Endometrial microvascular endothelial cells (primary cell): Measurements from ENCODE around the gene APRT. TPM values are rescaled to one million over a fixed set of nuclear protein-coding genes. Genes with fewer than 3 reads are reported as not detected.
"Not testable (repeated sequence)": the region's sequence is repeated elsewhere in the genome, so short reads cannot be mapped to it uniquely, and the experiment has no call there.

ENCODE experiments used
- in situ Hi-C: cut with HindIII; loops from 2 replicates; pipeline ENCODE4 v1.10.0; 2017; ENCODE audit warnings: low sequenced_read_pairs, low pct_unique_long_range_greater_than_20kb; ENCODE audit errors: inconsistent ontology term
- total RNA-seq: library from RNA; depleted of rRNA; stranded (reverse); fragments of >200 nt; gene quantifications from one replicate; pipeline ENCODE4 v1.2.3, GENCODE V29; 2015; ENCODE audit errors: inconsistent ontology term

The APRT gene
- total RNA-seq, 1 donor from 2014 or later = 253 TPM

DNA sequence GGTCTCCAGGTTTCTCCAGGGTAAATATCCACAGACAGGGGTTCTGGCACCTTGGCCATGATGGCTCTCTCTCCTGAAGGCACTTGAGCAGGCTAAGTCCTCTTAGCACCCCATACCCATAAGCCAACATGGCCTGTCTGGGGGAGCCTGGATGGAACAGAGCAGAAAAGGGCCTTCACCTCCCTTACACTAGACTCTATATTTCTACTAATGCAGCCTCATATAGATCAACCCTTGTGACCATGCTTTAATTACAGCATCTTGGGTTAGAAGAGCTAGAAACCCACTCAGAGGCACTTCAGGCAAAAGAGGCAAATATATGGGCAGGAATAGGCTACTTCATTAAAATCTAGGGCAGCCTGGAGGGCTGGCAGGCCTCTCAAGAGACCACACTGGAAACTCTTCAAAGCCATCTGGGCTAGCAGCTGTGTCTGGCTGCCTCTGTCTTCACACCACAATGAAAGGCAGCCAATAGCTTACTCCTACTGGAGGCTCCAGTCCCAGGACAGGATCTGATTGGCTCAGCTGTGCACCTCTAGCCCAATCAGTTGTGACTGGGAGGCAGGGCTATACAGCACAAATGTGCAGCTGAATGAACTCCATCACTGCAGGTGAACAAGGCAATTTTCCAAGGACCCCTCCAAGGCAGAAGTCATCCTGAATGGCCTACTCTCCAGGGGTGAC lies 12.8 kb downstream of the APRT start:
- in situ Hi-C loops = no loop called here

- in situ Hi-C loops = no loop called here
These were observed 13.7 kb downstream of the APRT start for GRCh38 chr16:88798073-88798472.

- in situ Hi-C loops = no loop called here
These were observed 15.4 kb downstream of the APRT start for GRCh38 chr16:88796278-88796677.

- in situ Hi-C loops = no loop called here
These were observed 18.3 kb downstream of the APRT start for GRCh38 chr16:88793251-88793954.

DNA sequence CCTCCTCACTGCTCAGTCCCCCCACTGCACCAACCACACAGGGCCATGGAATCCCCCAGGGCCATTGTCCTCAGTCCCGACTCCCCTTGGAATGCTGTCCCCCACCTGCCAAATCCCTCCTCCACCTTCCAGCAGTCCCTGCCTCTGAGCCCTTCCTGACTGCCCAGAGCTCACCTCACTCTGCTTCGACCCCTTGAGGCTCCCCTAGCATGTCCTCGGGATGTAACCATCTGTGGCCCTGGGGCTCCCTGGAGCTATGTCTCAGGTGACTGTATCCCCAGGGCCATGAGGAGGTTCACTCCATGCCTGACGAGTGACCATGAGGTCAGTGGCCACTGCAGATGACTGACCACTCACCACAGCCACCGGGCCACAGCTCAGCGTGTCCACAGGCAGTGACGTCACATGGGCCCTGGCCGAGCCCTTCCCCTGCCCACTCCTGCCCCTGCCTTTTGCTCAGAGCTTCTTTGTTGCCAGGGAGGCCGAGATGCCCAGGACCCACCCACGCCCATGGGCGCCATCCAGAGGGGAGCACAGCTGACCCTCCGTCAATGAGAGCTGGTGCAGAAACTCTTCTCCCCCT lies 19.0 kb downstream of the APRT start:
- in situ Hi-C loops = no loop called here

DNA sequence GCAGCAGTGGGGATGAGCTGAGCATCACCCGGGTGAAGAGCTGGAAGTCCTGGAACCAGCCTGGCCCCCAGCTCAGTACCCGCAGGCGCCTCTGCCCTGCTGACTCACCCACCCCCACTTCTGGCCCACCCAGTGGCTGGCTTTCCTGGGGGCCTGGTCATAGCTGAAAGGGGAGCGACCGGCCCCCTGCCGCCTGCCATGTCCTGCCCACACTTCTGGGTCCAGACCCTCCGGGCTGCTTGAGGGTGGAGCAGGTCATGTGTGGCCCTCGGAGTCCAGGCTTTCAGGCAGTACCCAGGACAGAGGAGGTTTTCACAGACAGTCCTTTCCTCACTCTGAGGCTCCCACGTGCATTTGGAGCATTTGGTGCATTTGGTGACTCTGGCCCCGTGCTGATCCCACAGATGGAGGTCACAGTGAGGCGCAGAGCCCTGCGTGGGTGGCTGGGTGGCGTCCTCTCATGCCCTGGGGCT lies 19.6 kb downstream of the APRT start:
- in situ Hi-C loops = no loop called here

DNA sequence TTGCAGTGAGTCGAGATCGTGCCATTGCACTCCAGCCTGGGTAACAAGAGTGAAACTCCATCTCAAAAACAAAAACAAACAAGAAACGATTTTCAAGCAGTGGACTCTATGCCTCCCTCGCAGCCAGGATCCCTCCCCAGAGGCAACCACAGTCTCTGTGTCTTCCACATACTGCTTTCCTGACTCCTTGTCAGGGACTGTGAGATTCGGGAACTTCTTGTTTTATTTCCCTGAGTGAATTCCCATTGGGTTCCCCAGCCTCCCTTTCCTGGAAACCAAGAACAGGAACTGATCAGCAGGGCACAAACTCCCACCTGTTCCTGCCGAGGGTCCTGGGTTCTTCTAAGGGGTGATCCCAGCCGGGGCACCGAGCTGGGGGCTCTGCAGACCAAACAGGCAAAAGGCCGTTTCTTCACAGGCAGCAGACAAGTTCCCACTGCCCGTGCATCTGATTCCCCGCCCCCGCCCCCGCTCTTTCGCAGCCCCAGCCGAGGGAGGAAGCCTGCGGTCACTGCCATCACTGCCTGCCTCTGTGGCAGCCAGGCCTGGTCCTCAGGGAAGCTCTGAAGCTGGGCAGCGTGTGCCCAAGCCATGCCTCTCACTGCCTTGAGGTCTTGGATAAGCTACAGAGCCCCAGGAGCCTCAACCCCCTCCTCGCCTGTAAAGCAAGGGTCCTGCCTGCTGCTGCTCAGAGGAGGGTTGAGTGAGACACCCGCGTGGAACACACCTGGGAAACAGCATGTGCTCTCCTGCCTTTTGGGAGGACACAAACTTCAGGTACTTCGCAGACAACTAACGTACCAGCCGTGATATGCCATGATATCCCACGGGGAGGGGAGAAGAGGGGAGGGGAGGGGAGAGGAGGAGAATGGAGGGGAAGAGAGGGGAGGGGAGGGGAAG lies 21.2 kb downstream of the APRT start:
- in situ Hi-C loops = no loop called here

DNA sequence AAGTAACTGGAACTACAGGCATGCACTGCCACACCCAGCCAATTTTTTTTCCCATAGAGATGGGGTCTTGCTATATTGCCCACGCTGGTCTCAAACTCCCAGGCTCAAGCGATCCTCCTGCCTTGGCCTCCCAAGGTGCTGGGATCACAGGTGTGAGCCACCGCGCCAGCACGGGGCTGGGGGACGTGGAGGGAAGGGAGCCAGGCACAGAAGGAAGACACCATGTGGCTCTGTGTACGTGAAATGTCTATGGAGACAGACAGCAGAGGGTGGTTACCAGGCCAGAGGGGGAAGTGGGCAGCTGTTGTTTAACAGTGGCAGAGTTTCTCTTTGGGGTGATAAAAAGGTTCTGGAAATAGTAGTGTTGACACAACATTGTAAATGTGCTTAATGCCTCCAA lies 22.1 kb downstream of the APRT start:
- in situ Hi-C loops = no loop called here

DNA sequence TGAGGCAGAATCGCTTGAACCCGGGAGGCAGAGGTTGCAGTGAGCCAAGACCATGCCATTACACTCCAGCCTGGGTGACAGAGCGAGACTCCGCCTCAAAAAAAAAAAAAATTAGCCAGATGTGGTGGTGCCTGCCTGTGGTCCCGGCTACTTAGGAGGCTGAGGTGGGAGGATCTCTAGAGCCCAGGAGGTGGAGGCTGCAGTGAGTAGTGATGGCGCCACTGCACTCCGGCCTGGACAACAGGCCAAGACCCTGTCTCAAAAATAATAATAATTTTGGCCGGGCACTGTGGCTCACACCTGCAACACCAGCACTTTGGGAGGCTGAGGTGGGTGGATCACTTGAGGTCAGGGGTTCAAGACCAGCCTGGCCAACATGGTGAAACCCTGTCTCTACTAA lies 23.0 kb downstream of the APRT start:
- in situ Hi-C loops = not testable (repeated sequence)

DNA sequence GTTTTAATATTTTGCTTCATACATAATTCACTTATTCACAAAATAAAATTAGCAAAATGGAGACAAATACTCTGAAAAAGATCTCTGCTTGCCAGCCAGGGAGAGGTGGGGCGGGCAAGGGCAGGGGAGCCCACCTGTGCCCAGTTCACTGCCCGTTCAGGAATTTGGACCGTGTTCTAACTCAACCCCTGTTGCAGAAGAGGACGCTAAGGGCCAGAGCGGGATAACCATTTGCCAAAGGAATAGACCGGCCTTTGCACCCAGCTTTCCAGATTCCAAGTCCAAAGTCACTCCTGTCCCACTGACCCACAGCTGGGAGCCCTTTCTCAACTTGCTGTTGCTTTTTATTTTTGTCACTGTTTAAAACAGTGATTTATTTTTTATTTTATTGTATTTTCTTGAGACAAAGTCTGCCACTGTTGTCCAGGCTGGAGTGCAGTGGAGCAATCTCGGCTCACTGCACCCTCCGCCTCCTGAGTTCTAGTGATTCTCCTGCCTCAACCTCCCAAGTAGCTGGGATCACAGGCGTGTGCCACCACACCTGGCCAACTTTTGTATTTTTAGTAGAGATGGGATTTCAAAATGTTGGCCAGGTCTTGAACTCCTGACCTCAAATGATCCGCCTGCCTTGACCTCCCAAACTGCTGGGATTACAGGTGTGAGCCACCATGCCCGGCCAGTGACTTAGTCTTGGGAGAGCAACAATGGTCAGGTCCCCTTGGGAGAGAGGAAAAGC lies 24.0 kb downstream of the APRT start:
- in situ Hi-C loops = no loop called here

DNA sequence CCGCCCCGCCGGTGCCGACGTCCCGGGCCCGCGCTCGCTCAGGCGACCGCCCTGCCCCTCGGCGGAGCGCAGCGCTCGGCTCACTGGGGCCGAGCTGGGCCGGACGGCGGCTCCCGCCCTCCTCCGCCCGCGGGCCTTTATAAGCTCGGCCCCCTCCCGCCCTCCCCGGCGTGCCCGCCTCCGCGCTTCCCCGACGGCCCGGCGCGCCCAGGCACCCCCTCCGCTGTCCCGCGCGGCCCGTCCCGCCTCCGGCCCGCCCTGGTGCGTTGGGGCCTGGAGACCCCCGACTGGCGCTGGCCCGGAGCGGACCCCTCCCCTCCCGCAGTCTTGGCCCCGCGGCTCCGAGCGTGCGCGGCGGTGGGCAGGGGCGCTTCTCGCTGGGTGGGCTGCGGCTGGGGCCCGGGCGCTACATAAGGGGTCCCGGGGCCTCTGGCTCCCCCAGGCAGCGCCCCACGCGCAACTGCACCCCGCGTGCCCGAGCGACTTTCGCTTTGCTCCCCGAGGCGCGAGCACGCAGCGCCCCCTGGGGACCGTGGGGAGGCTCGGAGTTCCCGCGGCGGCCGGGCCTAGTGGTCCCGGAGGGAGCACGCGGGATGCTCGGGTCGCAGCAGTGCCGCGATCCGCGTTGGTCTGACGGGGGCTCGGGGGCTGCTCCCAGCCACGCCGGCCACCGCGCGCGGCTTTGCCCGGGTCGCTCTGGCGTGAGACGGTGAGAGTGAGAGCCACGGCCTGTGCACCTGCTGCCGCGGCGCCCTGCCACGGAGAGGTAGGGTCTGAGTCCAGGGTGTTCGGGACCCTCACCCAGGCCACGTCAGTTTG lies 26.4 kb downstream of the APRT start, which contains the start of gene PIEZO1:
Gene PIEZO1 (minus strand): TSS at position 115 of the 819 bp plus-strand sequence. CDS start 256 bp downstream, outside the sequence.
- in situ Hi-C loops = no loop called here

DNA sequence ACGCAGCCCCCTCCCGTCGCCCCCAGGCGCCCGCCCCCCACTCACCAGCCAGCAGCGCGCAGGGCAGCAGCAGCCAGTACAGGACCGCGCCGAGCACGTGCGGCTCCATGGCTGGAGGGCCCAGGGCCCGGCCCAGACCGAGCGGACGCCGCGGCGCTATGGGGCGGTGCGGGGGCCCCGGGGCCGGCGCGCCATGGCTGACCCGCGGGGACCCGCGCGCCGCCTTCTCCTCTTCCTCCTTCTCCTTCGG lies 26.9 kb downstream of the APRT start:
- in situ Hi-C loops = no loop called here

DNA sequence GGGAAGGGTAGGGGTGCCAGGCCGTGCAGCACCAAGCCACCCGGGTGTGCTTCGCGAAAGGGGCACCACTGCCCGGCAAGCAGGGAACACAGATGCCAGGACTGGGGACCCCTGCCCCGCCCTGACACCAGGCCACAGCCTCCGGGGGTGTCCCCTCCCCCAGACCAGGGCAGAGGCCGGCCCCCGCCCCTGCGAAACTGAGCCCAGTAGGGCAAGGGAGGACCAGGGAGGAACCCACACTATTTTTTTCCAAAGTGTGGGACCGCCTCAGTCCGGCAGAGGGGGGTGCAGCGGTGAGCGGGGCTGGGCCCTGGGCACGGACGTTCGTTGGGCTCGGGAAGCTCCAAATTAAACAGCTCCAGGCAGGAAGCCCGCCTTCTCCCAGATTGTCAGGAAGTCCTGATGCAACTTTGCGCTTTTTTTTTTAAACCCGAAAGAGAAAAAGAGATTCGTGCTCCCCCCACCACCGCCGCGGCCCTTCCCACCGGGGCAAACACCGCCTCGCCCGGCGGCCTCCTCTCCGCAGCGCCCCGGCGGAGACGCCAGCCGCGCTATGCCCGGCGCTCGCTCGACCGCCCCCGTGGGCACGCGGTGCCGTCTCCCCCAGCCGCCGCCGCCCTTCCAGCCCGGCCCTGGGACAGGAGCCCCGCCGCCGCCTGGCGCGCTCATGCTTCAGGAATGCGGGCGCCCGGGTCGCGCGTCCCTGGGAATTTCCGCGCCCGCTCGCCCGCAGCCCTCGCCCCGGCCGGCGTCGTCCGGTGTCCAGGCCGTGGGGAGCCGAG lies 27.5 kb downstream of the APRT start:
- in situ Hi-C loops = no loop called here

GRCh38 chr16:88783391-88784073 lies 28.2 kb downstream of the APRT start:
- in situ Hi-C loops = no loop called here

DNA sequence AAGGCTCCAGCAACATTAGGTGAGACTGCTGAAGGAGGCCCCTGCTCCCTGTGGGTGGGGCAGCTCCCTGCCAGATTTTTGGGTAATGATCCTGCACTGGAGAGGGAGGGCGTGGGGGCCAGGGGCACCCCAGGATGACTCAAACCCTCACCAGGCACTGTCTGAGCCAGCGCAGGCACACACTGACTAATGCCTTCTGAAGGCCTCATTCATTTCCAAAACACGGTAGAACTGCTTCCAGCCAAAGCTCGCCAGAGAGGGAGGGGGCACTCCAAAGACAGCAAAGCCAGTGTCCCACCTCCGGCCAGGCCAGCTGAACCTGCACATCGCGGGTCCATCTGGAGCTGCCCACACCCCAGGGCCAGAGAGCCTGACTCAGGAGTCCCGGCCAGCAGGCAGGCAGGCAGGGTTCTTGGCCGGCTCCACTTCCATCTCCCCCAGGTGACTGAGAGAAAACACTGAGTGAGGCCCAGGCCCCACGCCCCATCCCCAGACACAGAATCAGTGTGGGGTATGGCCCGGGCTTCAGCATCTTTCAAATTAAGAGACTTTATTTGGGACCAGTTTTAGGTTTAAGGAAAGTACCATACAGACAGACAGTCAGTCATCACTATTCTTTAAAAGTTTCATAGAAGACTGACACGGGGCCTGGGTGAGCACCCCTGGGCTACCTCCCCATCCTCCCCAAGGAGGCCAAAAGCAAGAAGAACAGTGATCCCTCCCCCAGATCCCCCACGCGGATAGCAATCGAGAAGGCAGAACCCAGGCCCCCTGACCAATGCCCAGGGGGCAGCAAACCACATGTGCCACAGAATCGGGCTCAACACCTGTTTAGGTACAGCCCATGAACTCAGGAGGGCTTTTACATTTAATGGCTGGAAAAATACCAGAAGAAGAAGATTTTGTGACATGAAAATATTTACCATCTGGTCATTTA lies 29.0 kb downstream of the APRT start:
- in situ Hi-C loops = no loop called here
